ENCODE measurements around the gene PRSS21. TPM values are rescaled to one million over a fixed set of nuclear protein-coding genes. Genes with fewer than 3 reads are reported as not detected.

The PRSS21 gene
- total RNA-seq, 2 experiments from 2014 or later = 3.3 to 4.1 TPM

DNA sequence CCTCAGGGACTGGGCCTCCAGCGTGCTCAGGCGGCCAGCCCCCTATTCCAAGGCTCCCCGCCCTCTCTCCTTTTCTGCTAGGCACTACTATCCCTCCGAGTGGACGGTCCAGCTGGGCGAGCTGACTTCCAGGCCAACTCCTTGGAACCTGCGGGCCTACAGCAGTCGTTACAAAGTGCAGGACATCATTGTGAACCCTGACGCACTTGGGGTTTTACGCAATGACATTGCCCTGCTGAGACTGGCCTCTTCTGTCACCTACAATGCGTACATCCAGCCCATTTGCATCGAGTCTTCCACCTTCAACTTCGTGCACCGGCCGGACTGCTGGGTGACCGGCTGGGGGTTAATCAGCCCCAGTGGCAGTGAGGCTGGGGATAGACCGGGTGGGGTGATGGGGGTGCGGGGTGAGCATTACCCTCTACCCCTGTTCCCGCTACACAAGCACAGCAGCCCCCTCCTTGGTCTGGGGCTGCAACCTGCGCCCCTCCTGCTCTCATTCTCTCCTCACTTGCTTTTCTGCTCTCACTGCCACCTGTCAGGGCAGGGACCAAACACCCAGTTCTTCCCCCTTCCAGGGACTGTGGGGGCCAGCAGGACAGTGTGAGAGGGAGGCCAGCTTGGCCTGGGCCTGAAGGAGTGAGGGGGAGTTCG lies 17.7 kb upstream of the PRSS21 start:
- Mint-ChIP-seq H3K4me1 (ENCODE audit: low read depth) (no peaks in the 10 kb centered on the region), H3K4me3 (no peak overlapping the region), H3K36me3 (ENCODE audit: low read depth) (no peaks in the 10 kb centered on the region), H3K9me3 (peaks cover 9% of the 10 kb centered on the region), H3K27ac (no peak overlapping the region), H3K27me3 (ENCODE audit: low read depth) (peaks cover 9% of the 10 kb centered on the region)
- intact Hi-C loops (cut with micrococcal nuclease) = no loop called here
- CTCF ChIA-PET = no interaction called here
- no peak for DNase-seq

DNA sequence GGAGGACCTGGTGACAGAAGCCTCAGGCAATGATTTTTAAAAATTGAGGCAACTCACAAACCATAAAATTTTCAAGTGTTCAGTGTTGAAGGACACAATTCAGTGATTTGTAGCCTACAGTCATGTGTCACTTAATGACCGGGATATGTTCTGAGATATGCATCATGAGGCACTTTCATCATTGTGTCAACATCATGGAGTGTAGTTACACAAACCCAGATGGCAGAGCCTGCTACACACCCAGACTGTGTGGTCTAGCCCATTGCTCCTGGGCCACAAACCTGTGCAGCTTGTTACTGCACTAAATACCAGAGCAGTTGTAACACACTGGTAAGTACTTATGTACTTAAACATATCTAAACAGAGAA lies 17.2 kb upstream of the PRSS21 start:
- Mint-ChIP-seq H3K27ac (no peak overlapping the region), H3K4me1 (ENCODE audit: low read depth) (no peaks in the 10 kb centered on the region), H3K27me3 (ENCODE audit: low read depth) (peaks cover 5% of the 10 kb centered on the region), H3K36me3 (ENCODE audit: low read depth) (no peaks in the 10 kb centered on the region), H3K4me3 (no peak overlapping the region), H3K9me3 (peaks cover 13% of the 10 kb centered on the region)
- DNase-seq = no peak
- CTCF ChIA-PET = no interaction called here
- intact Hi-C loops (cut with micrococcal nuclease) = no loop called here

DNA sequence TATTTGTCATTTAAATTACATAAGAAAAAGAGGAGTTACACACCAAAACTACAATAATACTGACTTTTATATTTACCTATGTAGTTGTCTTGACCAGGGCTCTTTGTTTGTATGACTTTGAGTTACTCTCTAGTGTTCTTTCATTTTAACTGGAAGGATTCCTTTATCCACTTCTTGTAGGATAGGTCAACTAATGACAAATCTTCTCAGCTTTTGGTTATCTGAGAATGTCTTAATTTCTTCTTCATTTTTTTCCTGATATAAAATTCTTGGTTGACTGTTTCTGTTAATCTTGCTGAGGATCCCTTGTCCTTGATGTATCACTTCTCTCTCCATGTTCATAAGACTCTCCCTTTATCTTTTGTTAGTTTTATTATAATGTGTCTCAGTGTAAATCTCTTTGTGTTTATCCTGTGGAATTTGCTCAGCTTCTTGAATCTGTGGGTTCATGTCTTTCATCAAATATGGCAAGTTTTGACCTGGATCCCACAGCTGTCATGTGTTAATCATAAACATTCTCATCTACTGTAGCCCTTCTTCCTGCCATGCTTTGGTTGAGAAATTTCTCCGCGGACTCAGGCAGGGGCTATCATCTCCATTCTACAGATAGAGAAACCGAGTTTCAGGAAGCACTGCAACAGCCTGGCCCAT lies 13.4 kb upstream of the PRSS21 start:
- Mint-ChIP-seq H3K9me3 (peaks cover 13% of the 10 kb centered on the region), H3K4me1 (ENCODE audit: low read depth) (no peaks in the 10 kb centered on the region), H3K27ac (no peak overlapping the region), H3K36me3 (ENCODE audit: low read depth) (no peaks in the 10 kb centered on the region), H3K4me3 (no peak overlapping the region), H3K27me3 (ENCODE audit: low read depth) (peaks cover 6% of the 10 kb centered on the region)
- CTCF ChIA-PET = no interaction called here
- intact Hi-C loops (cut with micrococcal nuclease) = no loop called here
- DNase-seq = no peak

GRCh38 chr16:2804728-2805127 lies 12.3 kb upstream of the PRSS21 start:
- Mint-ChIP-seq H3K4me3 (no peak overlapping the region), H3K36me3 (ENCODE audit: low read depth) (no peaks in the 10 kb centered on the region), H3K27ac (no peak overlapping the region), H3K9me3 (peaks cover 13% of the 10 kb centered on the region), H3K27me3 (ENCODE audit: low read depth) (peaks cover 10% of the 10 kb centered on the region), H3K4me1 (ENCODE audit: low read depth) (no peaks in the 10 kb centered on the region)
- CTCF ChIA-PET = interaction anchor here (0.6 kb wide), 1 partner anchor 122 kb away, joined by 3 read pairs; no protein-coding TSS in a partner anchor
- no peak for DNase-seq
- intact Hi-C loops (cut with micrococcal nuclease) = no loop called here

DNA sequence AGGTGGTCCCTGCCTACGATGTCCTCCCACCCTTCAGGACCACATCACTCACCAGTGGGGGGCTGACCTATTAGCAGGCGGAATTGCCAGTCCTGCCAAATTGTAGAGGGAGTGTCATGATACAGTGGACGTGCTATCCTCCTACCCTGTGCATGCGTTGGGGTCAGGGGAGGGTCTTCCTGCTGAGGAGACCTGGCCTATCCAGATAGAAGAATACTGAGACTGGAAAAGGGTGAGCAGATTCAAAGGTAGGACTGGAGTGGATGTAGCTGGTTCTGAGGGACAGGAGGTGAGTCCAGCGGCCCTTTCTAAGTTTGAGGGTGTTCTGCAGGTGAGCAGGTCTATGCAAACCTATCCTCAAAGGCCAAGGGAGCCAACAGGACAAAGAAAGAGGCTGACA lies 10.8 kb upstream of the PRSS21 start:
- Mint-ChIP-seq H3K36me3 (ENCODE audit: low read depth) (no peaks in the 10 kb centered on the region), H3K9me3 (peaks cover 13% of the 10 kb centered on the region), H3K4me1 (ENCODE audit: low read depth) (no peaks in the 10 kb centered on the region), H3K4me3 (no peak overlapping the region), H3K27ac (no peak overlapping the region), H3K27me3 (ENCODE audit: low read depth) (peaks cover 14% of the 10 kb centered on the region)
- no peak for DNase-seq
- CTCF ChIA-PET = no interaction called here
- intact Hi-C loops (cut with micrococcal nuclease) = no loop called here

DNA sequence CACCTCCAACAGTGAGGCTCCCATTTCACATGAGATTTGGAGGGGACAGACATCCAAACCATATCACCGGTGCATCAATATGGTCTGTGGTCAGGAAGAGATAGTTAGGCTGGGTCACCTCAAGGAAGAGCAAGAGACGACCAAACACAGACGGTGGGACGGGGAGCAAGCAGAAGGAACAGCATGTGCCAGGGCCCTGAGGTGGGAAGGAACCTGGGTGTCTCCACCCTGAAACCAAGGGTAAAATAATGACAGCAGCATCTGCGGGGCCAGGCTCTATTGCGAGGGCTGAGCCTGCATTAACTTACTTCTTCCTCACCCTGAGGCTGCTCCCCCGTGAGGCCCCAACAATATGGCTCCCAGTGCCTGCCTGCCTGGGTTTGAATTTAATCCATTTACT lies 8.9 kb upstream of the PRSS21 start:
- CTCF ChIA-PET = no interaction called here
- Mint-ChIP-seq H3K27ac (no peak overlapping the region), H3K36me3 (ENCODE audit: low read depth) (no peaks in the 10 kb centered on the region), H3K9me3 (peaks cover 13% of the 10 kb centered on the region), H3K4me3 (no peak overlapping the region), H3K4me1 (ENCODE audit: low read depth) (no peaks in the 10 kb centered on the region), H3K27me3 (ENCODE audit: low read depth) (peaks cover 15% of the 10 kb centered on the region)
- DNase-seq = no peak
- intact Hi-C loops (cut with micrococcal nuclease) = no loop called here

DNA sequence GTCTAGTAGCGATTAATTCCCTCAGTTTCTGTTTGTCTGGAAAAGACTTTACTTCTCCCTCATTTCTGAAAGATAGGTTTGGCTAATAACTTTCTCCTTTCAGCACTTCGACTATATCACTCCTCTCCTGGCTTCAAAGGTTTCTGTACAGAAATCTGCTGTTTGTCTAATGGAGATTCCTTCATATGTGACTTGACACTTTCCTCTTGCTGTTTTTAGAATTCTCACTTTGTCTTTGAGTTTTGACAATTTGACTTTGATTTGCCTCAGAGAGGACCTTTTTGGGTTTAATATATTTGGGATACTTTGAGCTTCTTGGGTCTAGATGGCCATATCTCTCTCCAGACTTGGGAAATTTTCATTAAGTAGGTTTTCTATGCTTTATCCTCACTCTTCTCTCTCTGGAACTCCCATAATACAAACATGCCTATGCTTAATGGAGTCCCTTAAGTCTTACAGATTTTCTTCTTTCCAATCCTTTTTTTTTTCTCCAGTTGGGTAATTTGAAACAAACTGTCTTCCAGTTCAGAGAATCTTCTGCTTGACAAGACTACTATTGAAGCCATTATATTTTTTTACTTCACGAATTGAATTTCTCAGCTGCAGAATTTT lies 7.8 kb upstream of the PRSS21 start:
- Mint-ChIP-seq H3K4me3 (no peak overlapping the region), H3K9me3 (peaks cover 5% of the 10 kb centered on the region), H3K27ac (no peak overlapping the region), H3K4me1 (ENCODE audit: low read depth) (no peaks in the 10 kb centered on the region), H3K36me3 (ENCODE audit: low read depth) (no peaks in the 10 kb centered on the region), H3K27me3 (ENCODE audit: low read depth) (peaks cover 14% of the 10 kb centered on the region)
- intact Hi-C loops (cut with micrococcal nuclease) = no loop called here
- no peak for DNase-seq
- CTCF ChIA-PET = no interaction called here

- CTCF ChIA-PET = no interaction called here
- no peaks in the 10 kb centered on the region for H3K9me3 Mint-ChIP-seq
- H3K27me3 Mint-ChIP-seq (ENCODE audit: low read depth) = peaks cover 14% of the 10 kb centered on the region
Measured at GRCh38 chr16:2810651-2811050, 6.4 kb upstream of the PRSS21 start.

GRCh38 chr16:2811703-2812471 lies 5.2 kb upstream of the PRSS21 start:
- intact Hi-C loops (cut with micrococcal nuclease) = no loop called here
- DNase-seq = no peak
- CTCF ChIA-PET = interaction anchor here (0.8 kb wide), 1 partner anchor 27 kb away, joined by 4 read pairs; no protein-coding TSS in a partner anchor
- no peaks in the 10 kb centered on the region for H3K4me1 Mint-ChIP-seq (ENCODE audit: low read depth)
- H3K4me3 Mint-ChIP-seq = no peak overlapping the region
- H3K27me3 Mint-ChIP-seq (ENCODE audit: low read depth) = peaks cover 14% of the 10 kb centered on the region
- no peaks in the 10 kb centered on the region for H3K9me3 Mint-ChIP-seq
- H3K36me3 Mint-ChIP-seq (ENCODE audit: low read depth) = no peaks in the 10 kb centered on the region
- H3K27ac Mint-ChIP-seq = no peak overlapping the region

More at GRCh38 chr16:2810651-2811050, 6.4 kb upstream of the PRSS21 start:
- no peak overlapping the region for H3K27ac Mint-ChIP-seq
- H3K4me3 Mint-ChIP-seq = no peak overlapping the region
- DNase-seq = no peak
- H3K4me1 Mint-ChIP-seq (ENCODE audit: low read depth) = no peaks in the 10 kb centered on the region
- no peaks in the 10 kb centered on the region for H3K36me3 Mint-ChIP-seq (ENCODE audit: low read depth)
- intact Hi-C loops (cut with micrococcal nuclease) = no loop called here

GRCh38 chr16:2813771-2814221 lies 3.2 kb upstream of the PRSS21 start:
- Mint-ChIP-seq H3K4me3 (no peak overlapping the region), H3K9me3 (no peaks in the 10 kb centered on the region), H3K4me1 (ENCODE audit: low read depth) (no peaks in the 10 kb centered on the region), H3K27ac (no peak overlapping the region), H3K27me3 (ENCODE audit: low read depth) (peaks cover 10% of the 10 kb centered on the region), H3K36me3 (ENCODE audit: low read depth) (no peaks in the 10 kb centered on the region)
- DNase-seq = no peak
- intact Hi-C loops (cut with micrococcal nuclease) = no loop called here
- CTCF ChIA-PET = interaction anchor here (0.9 to 1.2 kb wide), 2 partner anchors 10 to 25 kb away, joined by 3 to 4 read pairs; no protein-coding TSS in a partner anchor

DNA sequence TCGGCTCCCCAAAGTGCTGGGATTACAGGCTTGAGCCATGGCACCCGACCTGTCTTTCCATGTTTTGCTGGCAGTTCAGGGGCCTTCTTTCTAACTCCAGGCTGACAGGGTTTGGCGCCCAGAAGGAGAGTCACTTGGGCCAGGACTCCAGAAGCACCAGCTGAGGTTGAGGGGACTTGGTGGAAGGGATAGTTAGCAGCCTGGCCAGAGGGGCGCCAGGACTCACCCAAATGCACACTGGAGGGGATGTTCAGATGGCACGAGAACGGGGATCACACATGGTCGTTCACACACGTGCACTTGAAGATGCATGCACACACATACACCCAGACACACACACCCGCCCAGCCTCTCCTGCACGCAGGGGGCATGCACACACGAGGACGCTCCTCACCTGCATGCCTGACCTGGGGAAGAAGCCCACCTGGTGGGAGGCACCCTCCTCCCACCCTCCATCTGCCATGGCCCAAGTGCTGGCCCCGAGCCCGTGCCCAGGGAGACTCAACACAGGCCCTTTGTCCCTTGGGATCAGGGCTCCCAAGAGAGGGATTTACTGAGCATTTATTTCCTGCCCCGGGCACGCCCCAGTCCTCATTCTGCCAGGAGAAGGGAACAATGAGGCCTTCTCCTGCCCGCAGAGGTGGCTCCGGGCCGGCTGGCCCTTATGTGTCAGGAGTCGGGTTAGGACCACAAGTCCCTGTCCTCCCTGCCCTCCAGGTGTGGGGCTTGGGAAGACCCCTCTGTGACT lies 2.3 kb upstream of the PRSS21 start:
- CTCF ChIA-PET = interaction anchor here (0.9 to 1.2 kb wide), 2 partner anchors 9 to 24 kb away, joined by 3 to 4 read pairs; no protein-coding TSS in a partner anchor
- Mint-ChIP-seq H3K36me3 (ENCODE audit: low read depth) (no peaks in the 10 kb centered on the region), H3K4me3 (no peak overlapping the region), H3K27ac (no peak overlapping the region), H3K4me1 (ENCODE audit: low read depth) (no peaks in the 10 kb centered on the region), H3K27me3 (ENCODE audit: low read depth) (peaks cover 6% of the 10 kb centered on the region), H3K9me3 (no peaks in the 10 kb centered on the region)
- intact Hi-C loops (cut with micrococcal nuclease) = no loop called here
- DNase-seq = no peak

GRCh38 chr16:2815299-2815771 lies 1.7 kb upstream of the PRSS21 start:
- Mint-ChIP-seq H3K9me3 (no peaks in the 10 kb centered on the region), H3K4me3 (no peak overlapping the region), H3K4me1 (ENCODE audit: low read depth) (no peaks in the 10 kb centered on the region), H3K27me3 (ENCODE audit: low read depth) (peaks cover 3% of the 10 kb centered on the region), H3K27ac (no peak overlapping the region), H3K36me3 (ENCODE audit: low read depth) (no peaks in the 10 kb centered on the region)
- no peak for DNase-seq
- CTCF ChIA-PET = no interaction called here
- intact Hi-C loops (cut with micrococcal nuclease) = no loop called here

Data from activated naive CD4-positive, alpha-beta T cell treated with anti-CD3 and anti-CD28 coated beads for 36 hours (primary cell).